ENCODE measurements around the gene AIFM3. TPM values are rescaled to one million over a fixed set of nuclear protein-coding genes. Genes with fewer than 3 reads are reported as not detected.

Gene AIFM3
- total and polyA plus RNA-seq, 2 experiments from 2014 or later: 0.45 to 1.5 TPM

DNA sequence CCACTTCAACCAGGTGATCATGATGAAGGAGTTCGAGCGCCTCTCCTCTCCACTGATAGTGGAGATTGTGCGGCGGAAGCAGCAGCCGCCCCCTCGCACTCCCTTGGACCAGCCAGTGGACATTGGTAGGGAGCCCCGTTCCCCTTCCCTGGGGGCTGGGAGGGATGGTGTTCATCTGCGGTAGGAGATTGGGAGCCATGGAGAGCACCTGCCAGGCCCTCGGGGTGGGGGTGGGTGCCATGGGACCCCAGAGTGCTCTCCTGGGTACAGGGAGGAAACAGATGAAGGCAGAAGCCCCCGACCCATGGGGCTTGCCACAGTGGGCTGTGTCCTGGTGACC, 27.8 kb downstream of the AIFM3 start:
- Histone ChIP-seq H3K79me2 (replicated peaks; ENCODE audit: insufficient read depth) (no peaks in the 10 kb centered on the region), H2AFZ (no peak overlapping the region), H3K27ac (ENCODE audit: low read depth) (no peak overlapping the region), H3K4me2 (no peak overlapping the region), H3K36me3 (ENCODE audit: insufficient read depth) (no peaks in the 10 kb centered on the region), H3F3A (replicated peaks; ENCODE audit: low read depth) (no peaks in the 10 kb centered on the region), H3K9me2 (ENCODE audit: insufficient read depth) (no peaks in the 10 kb centered on the region), H3K4me1 (ENCODE audit: insufficient read depth) (no peaks in the 10 kb centered on the region), H3K4me3 (no peak overlapping the region), H4K20me1 (replicated peaks; ENCODE audit: insufficient read depth) (no peaks in the 10 kb centered on the region), H3K27me3 (ENCODE audit: insufficient read depth) (no peaks in the 10 kb centered on the region)
- no peak overlapping the region; the same call in 2 of the 3 replicates for H3K4me3 Mint-ChIP-seq
- peaks cover 7% of the 10 kb centered on the region for H3K27me3 Mint-ChIP-seq (ENCODE audit: insufficient read depth, low read depth, poor library complexity)
- no peaks in the 10 kb centered on the region; the same call in 2 of the 3 replicates for H3K4me1 Mint-ChIP-seq
- no peaks in the 10 kb centered on the region for H3K9me3 Mint-ChIP-seq
- no peak for ATAC-seq
- DNase-seq (ENCODE audit: low spot score): no peak
- H3K36me3 Mint-ChIP-seq (ENCODE audit: low read depth): peaks cover 20% of the 10 kb centered on the region; the same call in 2 of the 3 replicates
- no peak overlapping the region for H3K27ac Mint-ChIP-seq
- TF ChIP-seq, protein P1, sequence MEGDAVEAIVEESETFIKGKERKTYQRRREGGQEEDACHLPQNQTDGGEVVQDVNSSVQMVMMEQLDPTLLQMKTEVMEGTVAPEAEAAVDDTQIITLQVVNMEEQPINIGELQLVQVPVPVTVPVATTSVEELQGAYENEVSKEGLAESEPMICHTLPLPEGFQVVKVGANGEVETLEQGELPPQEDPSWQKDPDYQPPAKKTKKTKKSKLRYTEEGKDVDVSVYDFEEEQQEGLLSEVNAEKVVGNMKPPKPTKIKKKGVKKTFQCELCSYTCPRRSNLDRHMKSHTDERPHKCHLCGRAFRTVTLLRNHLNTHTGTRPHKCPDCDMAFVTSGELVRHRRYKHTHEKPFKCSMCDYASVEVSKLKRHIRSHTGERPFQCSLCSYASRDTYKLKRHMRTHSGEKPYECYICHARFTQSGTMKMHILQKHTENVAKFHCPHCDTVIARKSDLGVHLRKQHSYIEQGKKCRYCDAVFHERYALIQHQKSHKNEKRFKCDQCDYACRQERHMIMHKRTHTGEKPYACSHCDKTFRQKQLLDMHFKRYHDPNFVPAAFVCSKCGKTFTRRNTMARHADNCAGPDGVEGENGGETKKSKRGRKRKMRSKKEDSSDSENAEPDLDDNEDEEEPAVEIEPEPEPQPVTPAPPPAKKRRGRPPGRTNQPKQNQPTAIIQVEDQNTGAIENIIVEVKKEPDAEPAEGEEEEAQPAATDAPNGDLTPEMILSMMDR (conservative IDR thresholded peaks at IDR 0.05; ENCODE audit: low read depth in 2 of 2): no peak
- TF ChIP-seq JUNB (IDR thresholded peaks at IDR 0.05; ENCODE audit: unreplicated experiment): no peak
- TF ChIP-seq, protein P2, sequence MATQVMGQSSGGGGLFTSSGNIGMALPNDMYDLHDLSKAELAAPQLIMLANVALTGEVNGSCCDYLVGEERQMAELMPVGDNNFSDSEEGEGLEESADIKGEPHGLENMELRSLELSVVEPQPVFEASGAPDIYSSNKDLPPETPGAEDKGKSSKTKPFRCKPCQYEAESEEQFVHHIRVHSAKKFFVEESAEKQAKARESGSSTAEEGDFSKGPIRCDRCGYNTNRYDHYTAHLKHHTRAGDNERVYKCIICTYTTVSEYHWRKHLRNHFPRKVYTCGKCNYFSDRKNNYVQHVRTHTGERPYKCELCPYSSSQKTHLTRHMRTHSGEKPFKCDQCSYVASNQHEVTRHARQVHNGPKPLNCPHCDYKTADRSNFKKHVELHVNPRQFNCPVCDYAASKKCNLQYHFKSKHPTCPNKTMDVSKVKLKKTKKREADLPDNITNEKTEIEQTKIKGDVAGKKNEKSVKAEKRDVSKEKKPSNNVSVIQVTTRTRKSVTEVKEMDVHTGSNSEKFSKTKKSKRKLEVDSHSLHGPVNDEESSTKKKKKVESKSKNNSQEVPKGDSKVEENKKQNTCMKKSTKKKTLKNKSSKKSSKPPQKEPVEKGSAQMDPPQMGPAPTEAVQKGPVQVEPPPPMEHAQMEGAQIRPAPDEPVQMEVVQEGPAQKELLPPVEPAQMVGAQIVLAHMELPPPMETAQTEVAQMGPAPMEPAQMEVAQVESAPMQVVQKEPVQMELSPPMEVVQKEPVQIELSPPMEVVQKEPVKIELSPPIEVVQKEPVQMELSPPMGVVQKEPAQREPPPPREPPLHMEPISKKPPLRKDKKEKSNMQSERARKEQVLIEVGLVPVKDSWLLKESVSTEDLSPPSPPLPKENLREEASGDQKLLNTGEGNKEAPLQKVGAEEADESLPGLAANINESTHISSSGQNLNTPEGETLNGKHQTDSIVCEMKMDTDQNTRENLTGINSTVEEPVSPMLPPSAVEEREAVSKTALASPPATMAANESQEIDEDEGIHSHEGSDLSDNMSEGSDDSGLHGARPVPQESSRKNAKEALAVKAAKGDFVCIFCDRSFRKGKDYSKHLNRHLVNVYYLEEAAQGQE (IDR thresholded peaks at IDR 0.05; ENCODE audit: unreplicated experiment): no peak
- TF ChIP-seq EZH2phosphoT487 (IDR thresholded peaks at IDR 0.05; ENCODE audit: unreplicated experiment): no peak
- no peak for TF ChIP-seq STAT1 (IDR thresholded peaks at IDR 0.05; ENCODE audit: unreplicated experiment)
- TF ChIP-seq, protein P3, sequence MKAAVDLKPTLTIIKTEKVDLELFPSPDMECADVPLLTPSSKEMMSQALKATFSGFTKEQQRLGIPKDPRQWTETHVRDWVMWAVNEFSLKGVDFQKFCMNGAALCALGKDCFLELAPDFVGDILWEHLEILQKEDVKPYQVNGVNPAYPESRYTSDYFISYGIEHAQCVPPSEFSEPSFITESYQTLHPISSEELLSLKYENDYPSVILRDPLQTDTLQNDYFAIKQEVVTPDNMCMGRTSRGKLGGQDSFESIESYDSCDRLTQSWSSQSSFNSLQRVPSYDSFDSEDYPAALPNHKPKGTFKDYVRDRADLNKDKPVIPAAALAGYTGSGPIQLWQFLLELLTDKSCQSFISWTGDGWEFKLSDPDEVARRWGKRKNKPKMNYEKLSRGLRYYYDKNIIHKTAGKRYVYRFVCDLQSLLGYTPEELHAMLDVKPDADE (IDR thresholded peaks at IDR 0.05): no peak
- TF ChIP-seq ZNF331 (CRISPR knock-in tag; IDR thresholded peaks at IDR 0.05; ENCODE audit: low read depth): no peak
- TF ChIP-seq ZNF462 (CRISPR knock-in tag; IDR thresholded peaks at IDR 0.05): no peak
- no peak for TF ChIP-seq NANOG (IDR thresholded peaks at IDR 0.05; ENCODE audit: borderline replicate concordance)
- TF ChIP-seq CREB1 (CRISPR knock-in tag; IDR thresholded peaks at IDR 0.05; ENCODE audit: low read depth): no peak
- no peak for TF ChIP-seq ZNF114 (CRISPR knock-in tag; IDR thresholded peaks at IDR 0.05)
